ENCODE measurements around the gene CLP1.

The CLP1 gene

GRCh38 chr11:57626895-57627294, 30.7 kb upstream of the CLP1 start:
- H3K27ac ChIP-seq (ENCODE audit: low read depth, low read length) = no peak overlapping the region
- TF ChIP-seq, protein P1, sequence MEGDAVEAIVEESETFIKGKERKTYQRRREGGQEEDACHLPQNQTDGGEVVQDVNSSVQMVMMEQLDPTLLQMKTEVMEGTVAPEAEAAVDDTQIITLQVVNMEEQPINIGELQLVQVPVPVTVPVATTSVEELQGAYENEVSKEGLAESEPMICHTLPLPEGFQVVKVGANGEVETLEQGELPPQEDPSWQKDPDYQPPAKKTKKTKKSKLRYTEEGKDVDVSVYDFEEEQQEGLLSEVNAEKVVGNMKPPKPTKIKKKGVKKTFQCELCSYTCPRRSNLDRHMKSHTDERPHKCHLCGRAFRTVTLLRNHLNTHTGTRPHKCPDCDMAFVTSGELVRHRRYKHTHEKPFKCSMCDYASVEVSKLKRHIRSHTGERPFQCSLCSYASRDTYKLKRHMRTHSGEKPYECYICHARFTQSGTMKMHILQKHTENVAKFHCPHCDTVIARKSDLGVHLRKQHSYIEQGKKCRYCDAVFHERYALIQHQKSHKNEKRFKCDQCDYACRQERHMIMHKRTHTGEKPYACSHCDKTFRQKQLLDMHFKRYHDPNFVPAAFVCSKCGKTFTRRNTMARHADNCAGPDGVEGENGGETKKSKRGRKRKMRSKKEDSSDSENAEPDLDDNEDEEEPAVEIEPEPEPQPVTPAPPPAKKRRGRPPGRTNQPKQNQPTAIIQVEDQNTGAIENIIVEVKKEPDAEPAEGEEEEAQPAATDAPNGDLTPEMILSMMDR (IDR thresholded peaks at IDR 0.05; ENCODE audit: low read depth, low read length, poor library complexity, severe bottlenecking) = no peak
- TF ChIP-seq EZH2phosphoT487 (IDR thresholded peaks at IDR 0.05; ENCODE audit: borderline replicate concordance, low read length) = no peak
- no peak overlapping the region for H3K4me2 ChIP-seq (ENCODE audit: low read length)
- no peaks in the 10 kb centered on the region for H3K4me1 ChIP-seq (ENCODE audit: control insufficient read depth, low read length)
- no peaks in the 10 kb centered on the region for H3K9me3 ChIP-seq (ENCODE audit: control insufficient read depth, insufficient read depth, low read length)
- H3K9me2 ChIP-seq (replicated peaks; ENCODE audit: control insufficient read depth, low read length) = no peaks in the 10 kb centered on the region
- no peaks in the 10 kb centered on the region for H3K36me3 ChIP-seq (ENCODE audit: control insufficient read depth, low read length)
- H3K79me2 ChIP-seq (ENCODE audit: control insufficient read depth, low read length) = no peaks in the 10 kb centered on the region
- H4K20me1 ChIP-seq (ENCODE audit: control insufficient read depth, insufficient read depth, low read depth, low read length) = no peaks in the 10 kb centered on the region
- no peaks in the 10 kb centered on the region for H3K27me3 ChIP-seq (ENCODE audit: control insufficient read depth, low read length)
- no peak overlapping the region for H3K4me3 ChIP-seq (ENCODE audit: low read length)
- H3F3A ChIP-seq (ENCODE audit: control insufficient read depth, insufficient read depth) = no peaks in the 10 kb centered on the region

DNA sequence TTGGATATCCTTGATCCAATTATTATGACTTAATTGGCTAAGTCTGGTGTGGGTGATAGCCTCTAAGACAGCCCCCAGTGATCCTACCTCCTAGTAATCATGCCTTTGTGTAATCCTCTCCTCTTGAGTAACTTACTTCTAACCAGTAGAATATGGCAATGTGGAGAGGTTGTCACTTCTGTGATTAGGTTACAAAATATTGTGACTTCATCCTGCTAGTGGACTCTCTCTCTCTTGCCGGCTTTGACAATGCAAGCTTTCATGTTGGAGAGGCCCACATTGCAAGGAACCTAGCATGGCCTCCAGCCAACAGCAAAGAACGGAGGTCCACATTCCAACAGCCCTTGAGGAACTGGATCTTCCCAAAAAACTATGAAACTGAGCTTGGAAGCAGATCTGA, 27.4 kb upstream of the CLP1 start:
- Histone ChIP-seq H3F3A (ENCODE audit: control insufficient read depth, insufficient read depth) (no peaks in the 10 kb centered on the region), H3K27ac (ENCODE audit: low read depth, low read length) (no peak overlapping the region), H3K9me2 (replicated peaks; ENCODE audit: control insufficient read depth, low read length) (no peaks in the 10 kb centered on the region), H3K9me3 (ENCODE audit: control insufficient read depth, insufficient read depth, low read length) (no peaks in the 10 kb centered on the region), H3K4me2 (ENCODE audit: low read length) (no peak overlapping the region), H3K27me3 (ENCODE audit: control insufficient read depth, low read length) (peaks cover 9% of the 10 kb centered on the region), H4K20me1 (ENCODE audit: control insufficient read depth, insufficient read depth, low read depth, low read length) (no peaks in the 10 kb centered on the region), H3K79me2 (ENCODE audit: control insufficient read depth, low read length) (no peaks in the 10 kb centered on the region), H3K36me3 (ENCODE audit: control insufficient read depth, low read length) (no peaks in the 10 kb centered on the region), H3K4me1 (ENCODE audit: control insufficient read depth, low read length) (no peaks in the 10 kb centered on the region), H3K4me3 (ENCODE audit: low read length) (no peak overlapping the region)
- no peak for TF ChIP-seq EZH2phosphoT487 (IDR thresholded peaks at IDR 0.05; ENCODE audit: borderline replicate concordance, low read length)
- TF ChIP-seq, protein P1 (IDR thresholded peaks at IDR 0.05; ENCODE audit: low read depth, low read length, poor library complexity, severe bottlenecking) = no peak

- Histone ChIP-seq H3K79me2 (ENCODE audit: control insufficient read depth, low read length) (no peaks in the 10 kb centered on the region), H3K4me3 (ENCODE audit: low read length) (no peak overlapping the region), H3K4me1 (ENCODE audit: control insufficient read depth, low read length) (no peaks in the 10 kb centered on the region), H3K4me2 (ENCODE audit: low read length) (no peak overlapping the region), H3K9me3 (ENCODE audit: control insufficient read depth, insufficient read depth, low read length) (no peaks in the 10 kb centered on the region), H3K27me3 (ENCODE audit: control insufficient read depth, low read length) (peaks cover 9% of the 10 kb centered on the region), H3F3A (ENCODE audit: control insufficient read depth, insufficient read depth) (no peaks in the 10 kb centered on the region), H3K36me3 (ENCODE audit: control insufficient read depth, low read length) (no peaks in the 10 kb centered on the region), H3K9me2 (replicated peaks; ENCODE audit: control insufficient read depth, low read length) (no peaks in the 10 kb centered on the region), H4K20me1 (ENCODE audit: control insufficient read depth, insufficient read depth, low read depth, low read length) (no peaks in the 10 kb centered on the region), H3K27ac (ENCODE audit: low read depth, low read length) (no peak overlapping the region)
- TF ChIP-seq EZH2phosphoT487 (IDR thresholded peaks at IDR 0.05; ENCODE audit: borderline replicate concordance, low read length) = no peak
These were observed 25.4 kb upstream of the CLP1 start for GRCh38 chr11:57632116-57632515.

GRCh38 chr11:57633394-57634070, 24.0 kb upstream of the CLP1 start:
- Histone ChIP-seq H3K36me3 (ENCODE audit: control insufficient read depth, low read length) (no peaks in the 10 kb centered on the region), H3F3A (ENCODE audit: control insufficient read depth, insufficient read depth) (no peaks in the 10 kb centered on the region), H3K4me3 (ENCODE audit: low read length) (no peak overlapping the region), H3K9me2 (replicated peaks; ENCODE audit: control insufficient read depth, low read length) (no peaks in the 10 kb centered on the region), H3K27me3 (ENCODE audit: control insufficient read depth, low read length) (peaks cover 12% of the 10 kb centered on the region), H3K4me1 (ENCODE audit: control insufficient read depth, low read length) (no peaks in the 10 kb centered on the region), H3K4me2 (ENCODE audit: low read length) (no peak overlapping the region), H3K79me2 (ENCODE audit: control insufficient read depth, low read length) (no peaks in the 10 kb centered on the region), H4K20me1 (ENCODE audit: control insufficient read depth, insufficient read depth, low read depth, low read length) (no peaks in the 10 kb centered on the region), H3K27ac (ENCODE audit: low read depth, low read length) (no peak overlapping the region), H3K9me3 (ENCODE audit: control insufficient read depth, insufficient read depth, low read length) (no peaks in the 10 kb centered on the region)
- no peak for TF ChIP-seq EZH2phosphoT487 (IDR thresholded peaks at IDR 0.05; ENCODE audit: borderline replicate concordance, low read length)
- TF ChIP-seq, protein P1 (IDR thresholded peaks at IDR 0.05; ENCODE audit: low read depth, low read length, poor library complexity, severe bottlenecking) = no peak

All from DOHH2 (cell line).